IPS-18c (cell line): ENCODE results near the gene ARSA.
"Not testable (repeated sequence)": the region's sequence is repeated elsewhere in the genome, so short reads cannot be mapped to it uniquely, and the experiment has no call there.

Source experiments
- H3K4me3 ChIP-seq: 2 replicates; pipeline ENCODE4 v1.7.0; 2013; ENCODE audit warnings: low read depth, mild to moderate bottlenecking, low read length, moderate library complexity; ENCODE audit not compliant: insufficient read depth
- H3K9me3 ChIP-seq: one replicate; pipeline ENCODE4 v1.6.1; 2013; ENCODE audit warnings: mild to moderate bottlenecking, low read length, moderate library complexity; ENCODE audit not compliant: control insufficient read depth, insufficient read depth

ARSA gene

GRCh38 chr22:50660306-50660705 is 32.4 kb upstream of the ARSA start:
- no peak overlapping the region for H3K4me3 ChIP-seq
- H3K9me3 ChIP-seq: no peaks in the 10 kb centered on the region

- H3K9me3 ChIP-seq, H3K4me3 ChIP-seq: not testable (repeated sequence)
Measured at GRCh38 chr22:50659711-50660110, 31.8 kb upstream of the ARSA start.

GRCh38 chr22:50657925-50658324 is 30.0 kb upstream of the ARSA start:
- no peaks in the 10 kb centered on the region for H3K9me3 ChIP-seq
- H3K4me3 ChIP-seq: no peak overlapping the region

- H3K4me3 ChIP-seq: no peak overlapping the region
- H3K9me3 ChIP-seq: no peaks in the 10 kb centered on the region
Measured at GRCh38 chr22:50656122-50657070, 28.4 kb upstream of the ARSA start.

- H3K4me3 ChIP-seq, H3K9me3 ChIP-seq: not testable (repeated sequence)
Measured at GRCh38 chr22:50654664-50655063, 26.7 kb upstream of the ARSA start.

- peaks cover 1% of the 10 kb centered on the region for H3K9me3 ChIP-seq
- H3K4me3 ChIP-seq: no peak overlapping the region
Measured at GRCh38 chr22:50653256-50653655, 25.3 kb upstream of the ARSA start.

- not testable (repeated sequence) for H3K4me3 ChIP-seq, H3K9me3 ChIP-seq
Measured at GRCh38 chr22:50643821-50644101, 15.8 kb upstream of the ARSA start.

GRCh38 chr22:50643021-50643820 is 15.3 kb upstream of the ARSA start:
- H3K4me3 ChIP-seq: not testable (repeated sequence)

GRCh38 chr22:50641696-50642607 is 14.0 kb upstream of the ARSA start:
- no peaks in the 10 kb centered on the region for H3K9me3 ChIP-seq
- H3K4me3 ChIP-seq: 0 out of 2 replicates have a peak overlapping the region, but pooled peaks have one; percentile 24

More at GRCh38 chr22:50643021-50643820, 15.3 kb upstream of the ARSA start:
- H3K9me3 ChIP-seq: not testable (repeated sequence)

GRCh38 chr22:50640857-50641647 is 13.1 kb upstream of the ARSA start:
- Histone ChIP-seq H3K4me3 (0 out of 2 replicates have a peak overlapping the region, but pooled peaks have one; percentile 24), H3K9me3 (no peaks in the 10 kb centered on the region)

GRCh38 chr22:50640296-50640695 is 12.3 kb upstream of the ARSA start:
- not testable (repeated sequence) for H3K4me3 ChIP-seq, H3K9me3 ChIP-seq

- no peaks in the 10 kb centered on the region for H3K9me3 ChIP-seq
- H3K4me3 ChIP-seq: no peak overlapping the region
Measured at GRCh38 chr22:50635591-50635990, 7.6 kb upstream of the ARSA start.

- H3K4me3 ChIP-seq: no peak overlapping the region
- no peaks in the 10 kb centered on the region for H3K9me3 ChIP-seq
Measured at GRCh38 chr22:50633771-50634170, 5.8 kb upstream of the ARSA start.

- Histone ChIP-seq H3K9me3 (no peaks in the 10 kb centered on the region), H3K4me3 (no peak overlapping the region)
Measured at GRCh38 chr22:50633086-50633485, 5.1 kb upstream of the ARSA start.

GRCh38 chr22:50630376-50630775 is 2.4 kb upstream of the ARSA start:
- Histone ChIP-seq H3K9me3 (no peaks in the 10 kb centered on the region), H3K4me3 (no peak overlapping the region)

- Histone ChIP-seq H3K4me3 (peak overlapping the region; percentile 68), H3K9me3 (no peaks in the 10 kb centered on the region)
Measured at GRCh38 chr22:50628543-50629134, 687 bp upstream of the ARSA start.
